GM21717 (cell line): ENCODE results near the gene RCOR1.
"Not testable (repeated sequence)": the region's sequence is repeated elsewhere in the genome, so short reads cannot be mapped to it uniquely, and the experiment has no call there.

Experiments used
- ATAC-seq: cut with Tn5 transposase; IDR thresholded peaks from one replicate; pipeline ENCODE4 v1.9.1; 2021; ENCODE audit warnings: mild to moderate bottlenecking, moderate library complexity; ENCODE audit not compliant: unreplicated experiment

Gene RCOR1

GRCh38 chr14:102625564-102626296, 33.3 kb downstream of the RCOR1 start:
- no peak for ATAC-seq

GRCh38 chr14:102626530-102626929, 34.1 kb downstream of the RCOR1 start:
- no peak for ATAC-seq

- no peak for ATAC-seq
These were observed 36.6 kb downstream of the RCOR1 start for GRCh38 chr14:102629011-102629444.

- ATAC-seq = no peak
These were observed 37.4 kb downstream of the RCOR1 start for GRCh38 chr14:102629808-102630350.

GRCh38 chr14:102630405-102630804, 38.0 kb downstream of the RCOR1 start:
- ATAC-seq = no peak

GRCh38 chr14:102630881-102631280, 38.4 kb downstream of the RCOR1 start:
- no peak for ATAC-seq

GRCh38 chr14:102633906-102634595, 41.6 kb downstream of the RCOR1 start:
- ATAC-seq = no peak

GRCh38 chr14:102639611-102640010, 47.2 kb downstream of the RCOR1 start:
- not testable (repeated sequence) for ATAC-seq

- no peak for ATAC-seq
These were observed 52.1 kb downstream of the RCOR1 start for GRCh38 chr14:102644523-102644922.

GRCh38 chr14:102645746-102646440, 53.4 kb downstream of the RCOR1 start:
- ATAC-seq = no peak

GRCh38 chr14:102646615-102647014, 54.2 kb downstream of the RCOR1 start:
- ATAC-seq = no peak

- ATAC-seq = no peak
These were observed 59.7 kb downstream of the RCOR1 start for GRCh38 chr14:102652194-102652593.

GRCh38 chr14:102654298-102654697, 61.8 kb downstream of the RCOR1 start:
- no peak for ATAC-seq

- ATAC-seq = no peak
These were observed 62.7 kb downstream of the RCOR1 start for GRCh38 chr14:102655137-102655536.

GRCh38 chr14:102659797-102660196, 67.3 kb downstream of the RCOR1 start:
- no peak for ATAC-seq

GRCh38 chr14:102661614-102662013, 69.2 kb downstream of the RCOR1 start:
- ATAC-seq = no peak

- ATAC-seq = no peak
These were observed 70.4 kb downstream of the RCOR1 start for GRCh38 chr14:102662636-102663430.

- ATAC-seq = no peak
These were observed 71.0 kb downstream of the RCOR1 start for GRCh38 chr14:102663440-102663839.

- no peak for ATAC-seq
These were observed 73.2 kb downstream of the RCOR1 start for GRCh38 chr14:102665621-102666020.

GRCh38 chr14:102666635-102667034, 74.2 kb downstream of the RCOR1 start:
- ATAC-seq = no peak

GRCh38 chr14:102667703-102668102, 75.3 kb downstream of the RCOR1 start:
- no peak for ATAC-seq
